ENCODE results near the gene SLC6A12.
"Not testable (repeated sequence)": the region's sequence is repeated elsewhere in the genome, so short reads cannot be mapped to it uniquely, and the experiment has no call there.

Gene SLC6A12

GRCh38 chr12:214003-214741, at the start of gene SLC6A12:
TSS of gene SLC6A12 (minus strand) at chr12:214157. CDS start at chr12:209986, 4,171 bp downstream.
- no peak for DNase-seq

- no peak for DNase-seq
Observed at GRCh38 chr12:263574-263973, 49.6 kb upstream of the SLC6A12 start.

- DNase-seq = no peak
Observed at GRCh38 chr12:262817-263216, 48.9 kb upstream of the SLC6A12 start, which contains the start of gene SLC6A13. TSS of gene SLC6A13 (minus strand) at chr12:262836. CDS start at chr12:260052, 2,784 bp downstream.

GRCh38 chr12:262113-262512, 48.2 kb upstream of the SLC6A12 start:
- no peak for DNase-seq

- no peak for DNase-seq
Observed at GRCh38 chr12:257521-258321, 43.8 kb upstream of the SLC6A12 start.

GRCh38 chr12:256958-257357, 43.0 kb upstream of the SLC6A12 start:
- no peak for DNase-seq

- DNase-seq = no peak
Observed at GRCh38 chr12:256225-256624, 42.3 kb upstream of the SLC6A12 start.

GRCh38 chr12:254912-255311, 41.0 kb upstream of the SLC6A12 start:
- no peak for DNase-seq

- no peak for DNase-seq
Observed at GRCh38 chr12:254039-254438, 40.1 kb upstream of the SLC6A12 start.

- DNase-seq = no peak
Observed at GRCh38 chr12:253116-253831, 39.3 kb upstream of the SLC6A12 start.

GRCh38 chr12:252636-253035, 38.7 kb upstream of the SLC6A12 start:
- DNase-seq = no peak

- no peak for DNase-seq
Observed at GRCh38 chr12:247271-247670, 33.3 kb upstream of the SLC6A12 start.

- no peak for DNase-seq
Observed at GRCh38 chr12:243381-243780, 29.4 kb upstream of the SLC6A12 start.

- DNase-seq = no peak
Observed at GRCh38 chr12:242496-242895, 28.5 kb upstream of the SLC6A12 start.

- DNase-seq = no peak
Observed at GRCh38 chr12:241266-241665, 27.3 kb upstream of the SLC6A12 start.

- no peak for DNase-seq
Observed at GRCh38 chr12:240566-240965, 26.6 kb upstream of the SLC6A12 start.

- no peak for DNase-seq
Observed at GRCh38 chr12:238736-239398, 24.9 kb upstream of the SLC6A12 start.

- DNase-seq = no peak
Observed at GRCh38 chr12:238116-238515, 24.2 kb upstream of the SLC6A12 start.

- no peak for DNase-seq
Observed at GRCh38 chr12:237026-237815, 23.3 kb upstream of the SLC6A12 start.

GRCh38 chr12:236445-236844, 22.5 kb upstream of the SLC6A12 start:
- no peak for DNase-seq

GRCh38 chr12:235967-236366, 22.0 kb upstream of the SLC6A12 start:
- DNase-seq = not testable (repeated sequence)

- DNase-seq = no peak
Observed at GRCh38 chr12:234891-235415, 21.0 kb upstream of the SLC6A12 start.
